Measurements from ENCODE around the gene LY6G6C.

GRCh38 chr6:31722173-31722572 is 627 bp upstream of the LY6G6C start:
- TF ChIP-seq POLR2A (IDR thresholded peaks at IDR 0.05; ENCODE audit: low read depth, low read length) (no peak), CTCF (IDR thresholded peaks at IDR 0.05 in 2 of 3, conservative IDR thresholded peaks at IDR 0.05 in 1 of 3; ENCODE audit: control insufficient read depth in 2 of 3, extremely low read depth in 1 of 3, insufficient read depth in 1 of 3, low read depth in 3 of 3, low read length in 3 of 3) (no peak)
- TF ChIP-seq, protein P1, sequence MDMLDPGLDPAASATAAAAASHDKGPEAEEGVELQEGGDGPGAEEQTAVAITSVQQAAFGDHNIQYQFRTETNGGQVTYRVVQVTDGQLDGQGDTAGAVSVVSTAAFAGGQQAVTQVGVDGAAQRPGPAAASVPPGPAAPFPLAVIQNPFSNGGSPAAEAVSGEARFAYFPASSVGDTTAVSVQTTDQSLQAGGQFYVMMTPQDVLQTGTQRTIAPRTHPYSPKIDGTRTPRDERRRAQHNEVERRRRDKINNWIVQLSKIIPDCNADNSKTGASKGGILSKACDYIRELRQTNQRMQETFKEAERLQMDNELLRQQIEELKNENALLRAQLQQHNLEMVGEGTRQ (IDR thresholded peaks at IDR 0.05; ENCODE audit: borderline replicate concordance, low read depth, low read length) = no peak

All from GM12878 (cell line).